AG10803 (cell line): ENCODE results near the gene CBFB.
A peak's percentile ranks its signal among the peaks of the same experiment; 100 is the strongest.

Experiments
- DNase-seq: peaks from one replicate; pipeline ENCODE4 v3.0.0; 2010; ENCODE audit warnings: low read depth
- H3K4me3 ChIP-seq: 2 replicates; pipeline ENCODE4 v1.5.1; 2011; ENCODE audit warnings: mild to moderate bottlenecking, low read length, control low read depth
- CTCF ChIP-seq: conservative IDR thresholded peaks from 2 replicates; pipeline ENCODE4 v1.5.1; 2011; ENCODE audit warnings: mild to moderate bottlenecking, low read length, control low read depth, inconsistent platforms

Gene CBFB

GRCh38 chr16:67145746-67146145 lies 116.8 kb downstream of the CBFB start:
- TF ChIP-seq CTCF, result no peak
- DNase-seq, result no peak
- no peak overlapping the region for H3K4me3 ChIP-seq

GRCh38 chr16:67146523-67147357 lies 117.8 kb downstream of the CBFB start:
- 0 out of 2 replicates have a peak, but pooled peaks have one; percentile 4 for TF ChIP-seq CTCF
- no peak overlapping the region for H3K4me3 ChIP-seq
- no peak for DNase-seq

- H3K4me3 ChIP-seq, result no peak overlapping the region
- TF ChIP-seq CTCF, result no peak
- DNase-seq, result no peak
Observed at GRCh38 chr16:67147437-67148140, 118.6 kb downstream of the CBFB start.

GRCh38 chr16:67148221-67148620 lies 119.3 kb downstream of the CBFB start:
- TF ChIP-seq CTCF, result no peak
- no peak for DNase-seq

GRCh38 chr16:67148656-67149275 lies 119.8 kb downstream of the CBFB start:
- DNase-seq, result no peak
- H3K4me3 ChIP-seq, result no peak overlapping the region
- no peak for TF ChIP-seq CTCF

More at GRCh38 chr16:67148221-67148620, 119.3 kb downstream of the CBFB start:
- H3K4me3 ChIP-seq, result no peak overlapping the region

- no peak for TF ChIP-seq CTCF
- no peak overlapping the region for H3K4me3 ChIP-seq
- no peak for DNase-seq
Observed at GRCh38 chr16:67149276-67150046, 120.5 kb downstream of the CBFB start.
